Skeletal muscle satellite cell (primary cell): Measurements from ENCODE around the gene CACNA2D3.

Experiments
- H3K27me3 ChIP-seq: 2 replicates; pipeline ENCODE4 v1.7.0; 2013; ENCODE audit warnings: low read length; ENCODE audit not compliant: control insufficient read depth, insufficient read depth
- H3K36me3 ChIP-seq: 2 replicates; pipeline ENCODE4 v1.7.0; 2013; ENCODE audit warnings: mild to moderate bottlenecking, control low read depth, low read length; ENCODE audit not compliant: insufficient read depth
- H3K4me1 ChIP-seq: 2 replicates; pipeline ENCODE4 v1.7.0; 2013; ENCODE audit warnings: low read length; ENCODE audit not compliant: control insufficient read depth, insufficient read depth
- H3K4me2 ChIP-seq: 2 replicates; pipeline ENCODE4 v1.7.0; 2013; ENCODE audit warnings: mild to moderate bottlenecking, low read length
- H3K4me3 ChIP-seq: 2 replicates; pipeline ENCODE4 v1.7.0; 2013; ENCODE audit warnings: low read length
- H3K9ac ChIP-seq: 2 replicates; pipeline ENCODE4 v1.7.0; 2013; ENCODE audit warnings: mild to moderate bottlenecking, low read depth, low read length, moderate library complexity
- H3K9me3 ChIP-seq: replicated peaks from 2 replicates; pipeline ENCODE4 v1.7.0; 2013; ENCODE audit warnings: mild to moderate bottlenecking, control low read depth, low read length

CACNA2D3 gene

DNA sequence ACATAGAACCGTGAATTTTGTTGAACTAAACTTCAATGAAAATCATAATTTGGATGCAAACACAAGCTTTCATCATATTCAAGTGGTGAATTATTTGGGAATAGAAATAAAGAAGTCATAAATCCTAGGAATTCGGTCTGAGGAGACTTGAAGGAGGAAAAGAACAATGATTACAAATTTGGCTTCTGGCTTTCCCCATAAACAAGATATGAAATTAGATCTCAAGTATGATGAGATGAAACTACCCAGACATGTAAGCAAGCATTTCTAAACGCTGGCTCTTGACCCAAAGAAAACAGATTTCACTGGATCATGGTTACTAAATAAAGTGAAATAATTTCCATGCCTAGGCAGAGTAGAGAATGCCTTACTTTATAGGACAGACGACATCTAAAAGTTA, 952.4 kb downstream of the CACNA2D3 start:
- Histone ChIP-seq H3K4me1 (no peaks in the 10 kb centered on the region), H3K36me3 (no peaks in the 10 kb centered on the region), H3K9ac (peak overlapping the region; percentile 29), H3K4me2 (peak overlapping the region; percentile 31), H3K9me3 (no peaks in the 10 kb centered on the region), H3K4me3 (no peak overlapping the region), H3K27me3 (no peaks in the 10 kb centered on the region)

- no peaks in the 10 kb centered on the region for H3K4me1 ChIP-seq
- no peak overlapping the region for H3K4me3 ChIP-seq
- H3K9me3 ChIP-seq, result no peaks in the 10 kb centered on the region
- no peaks in the 10 kb centered on the region for H3K36me3 ChIP-seq
- H3K27me3 ChIP-seq, result no peaks in the 10 kb centered on the region
- no peak overlapping the region for H3K9ac ChIP-seq
- no peak overlapping the region for H3K4me2 ChIP-seq
Measured at GRCh38 chr3:55075846-55076245, 953.5 kb downstream of the CACNA2D3 start.

DNA sequence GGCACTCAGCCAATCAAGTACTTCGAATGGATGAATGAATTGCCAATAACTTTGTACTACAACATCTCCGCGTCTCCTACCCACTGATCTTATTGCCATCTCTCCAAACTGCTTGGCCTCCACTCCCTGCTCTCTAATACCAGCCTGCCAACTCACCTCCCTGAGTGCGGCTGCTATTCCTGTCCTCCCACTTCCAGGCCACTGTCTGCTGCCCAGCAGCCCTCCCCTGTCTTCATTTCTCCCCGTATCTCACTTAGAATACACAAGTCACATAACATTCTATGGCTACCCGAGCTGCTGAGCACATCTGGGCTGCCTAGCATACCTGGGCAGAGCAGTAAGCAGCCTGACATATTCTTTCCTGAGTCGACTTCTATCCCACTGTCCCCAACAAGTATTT, 955.4 kb downstream of the CACNA2D3 start:
- no peaks in the 10 kb centered on the region for H3K36me3 ChIP-seq
- H3K4me1 ChIP-seq, result no peaks in the 10 kb centered on the region
- H3K4me2 ChIP-seq, result no peak overlapping the region
- no peak overlapping the region for H3K9ac ChIP-seq
- H3K27me3 ChIP-seq, result no peaks in the 10 kb centered on the region
- H3K4me3 ChIP-seq, result no peak overlapping the region
- H3K9me3 ChIP-seq, result no peaks in the 10 kb centered on the region

DNA sequence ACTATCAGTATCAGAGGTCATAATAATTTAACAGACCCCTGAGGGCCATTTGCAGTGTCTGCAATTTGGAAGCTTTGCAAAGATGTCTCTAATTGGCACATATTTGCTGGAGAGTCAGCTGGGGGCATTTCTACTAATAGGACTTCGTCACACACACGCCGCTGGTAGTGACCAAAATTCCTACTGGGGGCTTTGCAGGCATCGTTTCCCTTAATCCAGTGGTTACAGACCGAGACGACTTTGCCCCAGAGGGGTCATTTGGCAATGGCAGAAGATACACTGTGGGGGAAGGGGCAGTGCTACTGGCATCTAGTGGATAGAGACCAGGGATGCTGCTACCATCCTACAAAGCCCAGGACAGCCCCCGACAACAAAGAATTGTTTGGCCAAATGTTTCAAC, 956.5 kb downstream of the CACNA2D3 start:
- no peak overlapping the region for H3K9ac ChIP-seq

DNA sequence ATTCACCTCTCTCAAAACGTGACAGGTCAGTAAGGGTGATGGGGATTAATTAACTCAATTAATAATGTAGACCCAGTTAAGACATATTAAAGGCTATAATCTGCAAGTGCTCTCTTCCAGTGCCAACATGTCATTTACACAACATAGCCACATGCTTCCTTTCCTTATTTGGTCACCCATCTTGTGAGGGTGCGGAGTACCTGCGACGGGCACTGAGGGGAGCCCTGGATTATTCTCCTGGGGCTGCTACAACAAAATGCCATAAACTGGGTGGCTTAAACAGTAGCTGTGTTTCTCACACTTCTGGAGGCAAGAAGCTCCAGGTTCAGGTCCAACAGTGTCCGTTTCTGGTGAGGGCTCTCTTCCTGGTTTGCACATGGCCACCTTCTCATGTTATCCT, 962.9 kb downstream of the CACNA2D3 start:
- H3K4me1 ChIP-seq, result peaks cover 23% of the 10 kb centered on the region
- H3K4me3 ChIP-seq, result no peak overlapping the region
- H3K36me3 ChIP-seq, result no peaks in the 10 kb centered on the region
- H3K9ac ChIP-seq, result no peak overlapping the region
- H3K4me2 ChIP-seq, result no peak overlapping the region
- H3K9me3 ChIP-seq, result no peaks in the 10 kb centered on the region
- H3K27me3 ChIP-seq, result no peaks in the 10 kb centered on the region

More for the DNA sequence above, 956.5 kb downstream of the CACNA2D3 start:
- H3K36me3 ChIP-seq, result no peaks in the 10 kb centered on the region
- no peaks in the 10 kb centered on the region for H3K9me3 ChIP-seq
- no peak overlapping the region for H3K4me2 ChIP-seq
- no peaks in the 10 kb centered on the region for H3K4me1 ChIP-seq
- H3K4me3 ChIP-seq, result no peak overlapping the region
- H3K27me3 ChIP-seq, result no peaks in the 10 kb centered on the region

DNA sequence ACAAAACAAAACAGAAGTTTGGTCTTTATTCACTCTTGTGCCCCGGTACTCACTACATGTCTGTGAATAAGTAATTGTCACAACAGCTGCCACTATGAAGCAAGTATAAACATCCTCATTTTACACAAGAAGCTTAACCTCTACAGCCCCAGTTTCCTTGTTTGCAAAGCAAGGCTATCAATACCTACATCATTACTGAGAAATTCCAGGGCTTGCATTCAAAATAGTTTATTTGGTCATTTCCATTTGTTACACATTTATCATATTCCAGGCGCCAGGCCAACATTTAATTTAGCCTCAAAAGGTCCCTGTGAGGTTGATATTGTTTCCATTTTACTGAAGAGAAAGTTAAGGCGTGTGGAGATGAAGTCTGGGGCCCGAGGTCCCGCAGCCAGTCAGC, 966.9 kb downstream of the CACNA2D3 start:
- H3K36me3 ChIP-seq, result no peaks in the 10 kb centered on the region
- H3K4me2 ChIP-seq, result no peak overlapping the region
- H3K9me3 ChIP-seq, result no peaks in the 10 kb centered on the region
- peaks cover 38% of the 10 kb centered on the region for H3K4me1 ChIP-seq
- no peaks in the 10 kb centered on the region for H3K27me3 ChIP-seq
- no peak overlapping the region for H3K4me3 ChIP-seq
- H3K9ac ChIP-seq, result no peak overlapping the region

DNA sequence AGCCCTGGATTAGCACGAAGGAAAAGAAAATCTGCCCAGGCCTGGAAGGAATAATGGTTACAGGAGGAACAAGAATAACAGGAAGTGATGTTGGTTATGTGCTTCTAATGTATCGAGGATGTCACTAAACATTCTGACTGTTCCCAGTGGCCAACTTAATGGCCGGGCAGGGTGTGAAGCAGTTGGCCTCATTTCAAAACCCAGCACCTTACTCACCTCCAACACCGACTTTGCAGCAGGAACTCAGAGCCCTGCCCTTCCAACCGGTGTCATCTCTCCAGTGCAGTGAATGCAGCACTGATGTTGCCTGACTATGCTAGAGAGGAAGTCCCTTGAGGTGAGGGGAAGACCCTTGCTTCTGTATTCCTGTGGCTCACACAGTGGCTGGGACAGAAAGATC, 967.9 kb downstream of the CACNA2D3 start:
- no peak overlapping the region for H3K9ac ChIP-seq
- H3K36me3 ChIP-seq, result no peaks in the 10 kb centered on the region
- peaks cover 38% of the 10 kb centered on the region for H3K4me1 ChIP-seq
- no peaks in the 10 kb centered on the region for H3K9me3 ChIP-seq
- H3K27me3 ChIP-seq, result no peaks in the 10 kb centered on the region
- H3K4me3 ChIP-seq, result no peak overlapping the region
- no peak overlapping the region for H3K4me2 ChIP-seq

- H3K4me2 ChIP-seq, result no peak overlapping the region
- H3K4me1 ChIP-seq, result peaks cover 38% of the 10 kb centered on the region
- H3K9me3 ChIP-seq, result no peaks in the 10 kb centered on the region
- H3K27me3 ChIP-seq, result no peaks in the 10 kb centered on the region
- H3K4me3 ChIP-seq, result no peak overlapping the region
- no peaks in the 10 kb centered on the region for H3K36me3 ChIP-seq
- H3K9ac ChIP-seq, result no peak overlapping the region
Measured at GRCh38 chr3:55090746-55091145, 968.4 kb downstream of the CACNA2D3 start.

GRCh38 chr3:55091381-55092225, 969.3 kb downstream of the CACNA2D3 start:
- H3K36me3 ChIP-seq, result no peaks in the 10 kb centered on the region
- H3K27me3 ChIP-seq, result no peaks in the 10 kb centered on the region
- H3K9ac ChIP-seq, result peak overlapping the region; percentile 37
- no peak overlapping the region for H3K4me3 ChIP-seq
- H3K4me1 ChIP-seq, result peaks cover 38% of the 10 kb centered on the region
- H3K4me2 ChIP-seq, result no peak overlapping the region
- H3K9me3 ChIP-seq, result no peaks in the 10 kb centered on the region

DNA sequence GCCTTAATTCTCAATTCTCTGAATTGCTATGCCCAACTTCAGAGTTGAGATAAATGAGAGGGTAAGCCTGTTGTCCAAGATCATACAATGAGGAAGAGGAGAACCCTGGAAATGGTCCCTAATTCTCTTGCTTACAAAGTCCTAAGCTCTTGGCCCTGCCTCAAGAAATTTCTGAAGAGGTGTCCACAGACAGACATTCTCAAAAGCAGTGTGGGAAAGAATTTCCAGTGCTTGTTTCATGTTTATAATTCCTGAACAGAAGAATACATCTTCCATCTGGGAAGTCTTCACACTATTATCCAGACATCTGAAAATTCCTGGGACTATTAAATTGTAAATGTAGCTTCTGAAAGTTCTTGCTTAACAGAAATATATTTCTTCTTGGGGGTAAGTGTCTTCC, 972.3 kb downstream of the CACNA2D3 start:
- Histone ChIP-seq H3K4me2 (no peak overlapping the region), H3K9me3 (no peaks in the 10 kb centered on the region), H3K9ac (no peak overlapping the region), H3K27me3 (no peaks in the 10 kb centered on the region), H3K4me1 (peaks cover 17% of the 10 kb centered on the region), H3K36me3 (no peaks in the 10 kb centered on the region), H3K4me3 (no peak overlapping the region)

DNA sequence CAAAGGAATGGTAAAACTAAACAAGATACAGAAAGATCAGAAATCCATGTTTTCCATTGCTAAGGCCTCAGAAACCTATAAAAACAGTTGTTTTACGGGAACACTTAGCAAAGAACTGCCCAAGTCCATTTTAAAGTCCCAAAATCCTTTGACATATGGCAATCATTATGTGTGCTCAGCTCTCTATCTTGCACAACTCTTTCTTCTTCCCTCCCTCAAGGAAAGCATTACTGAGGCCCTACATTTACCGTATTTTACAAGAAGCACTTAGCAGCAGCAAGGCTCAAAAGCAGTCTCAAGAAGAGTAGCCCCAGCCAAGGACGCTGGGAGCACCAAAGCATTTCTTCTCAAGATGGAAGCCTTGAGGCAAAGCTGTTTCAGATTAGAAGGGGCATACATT, 975.1 kb downstream of the CACNA2D3 start:
- no peak overlapping the region for H3K4me3 ChIP-seq
- no peaks in the 10 kb centered on the region for H3K4me1 ChIP-seq
- H3K36me3 ChIP-seq, result no peaks in the 10 kb centered on the region
- no peak overlapping the region for H3K4me2 ChIP-seq
- no peaks in the 10 kb centered on the region for H3K27me3 ChIP-seq
- H3K9me3 ChIP-seq, result no peaks in the 10 kb centered on the region
- H3K9ac ChIP-seq, result no peak overlapping the region

DNA sequence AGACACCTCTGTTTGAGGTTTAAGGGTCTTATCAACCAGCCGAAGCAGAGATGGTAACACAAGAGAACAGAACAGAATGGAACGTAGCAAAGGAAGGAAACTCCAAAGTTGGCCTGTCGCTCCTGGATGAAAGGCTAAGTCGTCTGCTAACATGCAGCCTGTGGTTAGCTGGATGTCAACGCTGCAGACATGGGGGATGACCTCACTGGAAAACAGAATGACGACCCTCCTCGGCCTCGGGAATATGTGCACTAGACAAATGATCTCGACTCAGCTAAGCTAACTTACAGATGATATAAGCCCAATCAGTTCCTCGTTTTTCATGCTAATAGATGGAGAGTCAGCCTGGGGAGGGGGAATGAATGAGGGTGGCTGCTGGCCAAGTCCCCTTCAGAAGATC, 983.3 kb downstream of the CACNA2D3 start:
- H3K9ac ChIP-seq, result no peak overlapping the region
- no peaks in the 10 kb centered on the region for H3K9me3 ChIP-seq
- H3K4me1 ChIP-seq, result no peaks in the 10 kb centered on the region
- H3K4me2 ChIP-seq, result no peak overlapping the region
- no peaks in the 10 kb centered on the region for H3K27me3 ChIP-seq
- no peaks in the 10 kb centered on the region for H3K36me3 ChIP-seq
- H3K4me3 ChIP-seq, result no peak overlapping the region
